Aorta (tissue), 4 donors: Measurements from ENCODE around the gene AKNAD1. TPM values are rescaled to one million over a fixed set of nuclear protein-coding genes. Genes with fewer than 3 reads are reported as not detected.

Source experiments
- polyA plus RNA-seq, 2 donors: library from polyadenylated mRNA; stranded (reverse); fragments of 200-250 nt; gene quantifications; one replicate each; pipeline ENCODE4 v1.2.3, GENCODE V29; 2013
- total RNA-seq, 2 donors: library from RNA; stranded (reverse); fragmentation: NEBNext Ultra II Directional; extraction: Animal tissue kit (Norgen Biotek cat#: 25700); gene quantifications; one replicate each; pipeline ENCODE4 v1.2.1, GENCODE V29; 2021
- donor health status: healthy with polysubstance abuse.
- donor health status: Bipolar disorder and iron deficiency.
- donor health status: DM: no; HTN: no; CAD: no.
- donor health status: DM: yes; HTN: yes; CAD: no.

Gene AKNAD1
- total and polyA plus RNA-seq, 4 donors: 0.72 TPM; not detected in 3

Other genes starting within 250 kb of the AKNAD1 start
- 1 to 10 TPM; 3.0 to 3.9 TPM for gene HENMT1, start 196.0 kb downstream of the AKNAD1 start, total RNA-seq
- gene HENMT1, start 196.0 kb downstream of the AKNAD1 start, polyA plus RNA-seq: 1 to 10 TPM; 3.2 to 6.0 TPM
- gene PRPF38B, start 164.8 kb downstream of the AKNAD1 start, total RNA-seq: 10 to 100 TPM; 41.2 to 45.6 TPM
- gene PRPF38B, start 164.8 kb downstream of the AKNAD1 start, polyA plus RNA-seq: 10 to 100 TPM; 24.9 to 43.8 TPM
- not detected for gene FNDC7, start 144.2 kb downstream of the AKNAD1 start, total RNA-seq
- gene FNDC7, start 144.2 kb downstream of the AKNAD1 start, polyA plus RNA-seq: under 1 TPM in 1 of 2 donors, not detected in 1; 0.15 TPM
- gene STXBP3, start 110.4 kb downstream of the AKNAD1 start, total RNA-seq: 10 to 100 TPM; 56.5 to 67.0 TPM
- gene STXBP3, start 110.4 kb downstream of the AKNAD1 start, polyA plus RNA-seq: 10 to 100 TPM; 33.4 to 37.5 TPM
- 10 to 100 TPM in 1 of 2 donors, 1 to 10 TPM in 1; 6.2 to 24.1 TPM for gene GPSM2, start 19.9 kb upstream of the AKNAD1 start, total RNA-seq
- gene GPSM2, start 19.9 kb upstream of the AKNAD1 start, polyA plus RNA-seq: 1 to 10 TPM; 1.2 to 6.3 TPM
- gene CLCC1, start 106.4 kb upstream of the AKNAD1 start, total RNA-seq: 10 to 100 TPM; 33.7 to 36.8 TPM
- gene CLCC1, start 106.4 kb upstream of the AKNAD1 start, polyA plus RNA-seq: 10 to 100 TPM; 10.3 to 16.2 TPM
- gene WDR47, start 185.0 kb upstream of the AKNAD1 start, total RNA-seq: 10 to 100 TPM; 20.2 to 24.1 TPM
- gene WDR47, start 185.0 kb upstream of the AKNAD1 start, polyA plus RNA-seq: 10 to 100 TPM in 1 of 2 donors, 1 to 10 TPM in 1; 5.6 to 10.5 TPM
- 10 to 100 TPM; 40.7 to 71.2 TPM for gene TAF13, start 218.9 kb upstream of the AKNAD1 start, total RNA-seq
- gene TAF13, start 218.9 kb upstream of the AKNAD1 start, polyA plus RNA-seq: 100 to 1,000 TPM in 1 of 2 donors, 10 to 100 TPM in 1; 30.5 to 111 TPM
- 10 to 100 TPM; 42.2 to 43.2 TPM for gene TMEM167B, start 233.7 kb upstream of the AKNAD1 start, total RNA-seq
- 10 to 100 TPM; 26.7 to 28.1 TPM for gene TMEM167B, start 233.7 kb upstream of the AKNAD1 start, polyA plus RNA-seq